Measurements from ENCODE around the gene SGPL1.

DNA sequence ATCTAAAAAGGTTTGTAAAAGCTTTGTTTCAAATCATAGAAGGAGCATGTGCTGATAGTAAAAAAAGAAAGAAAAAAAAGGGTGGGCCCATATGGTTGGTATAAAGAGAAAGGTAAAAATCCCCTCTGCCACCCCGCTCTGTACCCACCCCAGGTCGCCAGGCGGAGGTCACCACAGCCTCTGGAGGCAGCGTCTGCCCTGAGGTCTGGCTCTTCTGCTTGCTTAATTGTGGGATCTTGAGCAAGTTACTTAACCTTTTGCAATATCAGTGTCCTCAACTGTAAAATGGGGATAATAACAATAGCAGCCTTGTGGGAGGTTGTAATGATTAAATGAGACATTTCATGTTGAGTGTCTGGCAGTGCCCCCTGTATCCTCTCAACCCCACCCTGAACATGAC is 83.3 kb downstream of the SGPL1 start:
- TF ChIP-seq POLR2A (IDR thresholded peaks at IDR 0.05; ENCODE audit: low read depth, low read length) (no peak), POLR2AphosphoS5 (IDR thresholded peaks at IDR 0.05; ENCODE audit: low read depth, low read length) (no peak), TAF1 (IDR thresholded peaks at IDR 0.05; ENCODE audit: low read depth, low read length) (no peak), SPI1 (IDR thresholded peaks at IDR 0.05; ENCODE audit: low read depth, low read length) (no peak), POU2F2 (IDR thresholded peaks at IDR 0.05; ENCODE audit: low read depth, low read length) (no peak)

All from GM12891 (cell line).